ENCODE measurements around the gene ERMP1. TPM values are rescaled to one million over a fixed set of nuclear protein-coding genes. Genes with fewer than 3 reads are reported as not detected.

ERMP1 gene
- total and polyA plus RNA-seq, 10 of the 15 experiments (the other 5 are each of a cell fraction or from before 2014, with no cell fraction given) = 2.4 to 42.1 (median 8.1) TPM

DNA sequence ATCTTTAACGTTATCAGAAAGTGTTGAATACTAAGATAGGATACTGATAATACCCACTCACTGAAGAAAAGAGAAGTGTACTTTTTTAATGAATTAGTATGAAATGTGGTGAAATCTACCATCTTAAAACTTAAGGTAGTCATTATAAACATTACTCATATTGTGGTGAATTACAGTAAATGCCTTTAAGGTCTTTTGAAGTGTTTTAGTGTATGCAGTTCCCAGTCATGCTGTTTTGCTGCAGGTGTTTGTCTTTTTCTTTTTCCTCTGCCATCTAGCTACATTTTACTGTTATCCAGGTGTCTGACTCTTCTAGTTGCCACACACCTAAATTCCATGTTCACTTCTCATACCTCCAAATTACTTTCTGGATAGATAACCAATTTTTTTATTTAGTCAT, 72.6 kb downstream of the ERMP1 start:
- SMC1A ChIA-PET (ENCODE audit: uncharacterized antibody, unreplicated experiment) = interaction anchor here (0.7 to 1.9 kb wide), 4 partner anchors 8 to 106 kb away, joined by 3 to 8 read pairs (median 4); no protein-coding TSS in a partner anchor
- Histone ChIP-seq H3K9me3 (replicated peaks; ENCODE audit: control insufficient read depth, insufficient read depth, low read length) (no peaks in the 10 kb centered on the region), H2AFZ (ENCODE audit: control insufficient read depth, low read depth, low read length) (no peak overlapping the region), H3K4me2 (ENCODE audit: control insufficient read depth, insufficient read depth) (no peak overlapping the region), H3K27me3 (replicated peaks in 1 of 2; ENCODE audit: control insufficient read depth in 2 of 2, insufficient read depth in 2 of 2, low read length in 1 of 2) (no peaks in the 10 kb centered on the region), H4K20me1 (ENCODE audit: control insufficient read depth, insufficient read depth) (no peaks in the 10 kb centered on the region), H3K9ac (ENCODE audit: control insufficient read depth, insufficient read depth, low read length) (no peak overlapping the region), H3K4me1 (ENCODE audit: control insufficient read depth, insufficient read depth, low read length) (peaks cover 17% of the 10 kb centered on the region), H3K79me2 (ENCODE audit: control insufficient read depth, insufficient read depth, low read length) (no peaks in the 10 kb centered on the region), H3K36me3 (ENCODE audit: control insufficient read depth in 2 of 2, insufficient read depth in 2 of 2, low read length in 1 of 2) (peaks cover 6 to 29% of the 10 kb centered on the region in 2 experiments), H3K27ac (ENCODE audit: control insufficient read depth, insufficient read depth) (no peak overlapping the region), H3K4me3 (no peak overlapping the region)
- intact Hi-C loops (cut with micrococcal nuclease; ENCODE audit: unreplicated experiment) = no loop called here
- CTCF ChIA-PET = interaction anchor here (0.6 to 1.3 kb wide), 4 partner anchors 24 to 734 kb away, joined by 3 to 4 read pairs (median 4); no protein-coding TSS in a partner anchor
- TF ChIP-seq, protein P1, sequence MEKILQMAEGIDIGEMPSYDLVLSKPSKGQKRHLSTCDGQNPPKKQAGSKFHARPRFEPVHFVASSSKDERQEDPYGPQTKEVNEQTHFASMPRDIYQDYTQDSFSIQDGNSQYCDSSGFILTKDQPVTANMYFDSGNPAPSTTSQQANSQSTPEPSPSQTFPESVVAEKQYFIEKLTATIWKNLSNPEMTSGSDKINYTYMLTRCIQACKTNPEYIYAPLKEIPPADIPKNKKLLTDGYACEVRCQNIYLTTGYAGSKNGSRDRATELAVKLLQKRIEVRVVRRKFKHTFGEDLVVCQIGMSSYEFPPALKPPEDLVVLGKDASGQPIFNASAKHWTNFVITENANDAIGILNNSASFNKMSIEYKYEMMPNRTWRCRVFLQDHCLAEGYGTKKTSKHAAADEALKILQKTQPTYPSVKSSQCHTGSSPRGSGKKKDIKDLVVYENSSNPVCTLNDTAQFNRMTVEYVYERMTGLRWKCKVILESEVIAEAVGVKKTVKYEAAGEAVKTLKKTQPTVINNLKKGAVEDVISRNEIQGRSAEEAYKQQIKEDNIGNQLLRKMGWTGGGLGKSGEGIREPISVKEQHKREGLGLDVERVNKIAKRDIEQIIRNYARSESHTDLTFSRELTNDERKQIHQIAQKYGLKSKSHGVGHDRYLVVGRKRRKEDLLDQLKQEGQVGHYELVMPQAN (conservative IDR thresholded peaks at IDR 0.05) = no peak
- TF ChIP-seq POLR2AphosphoS5 (IDR thresholded peaks at IDR 0.05; ENCODE audit: low read length) = no peak
- no TSS peak for BruUV-seq (replicated peaks)
- DNase-seq (ENCODE audit: low read depth, low spot score) (no peak), ATAC-seq (no peak), FAIRE-seq (no peak)
- POLR2A ChIA-PET = no interaction called here
- RAD21 ChIA-PET (ENCODE audit: unreplicated experiment) = no interaction called here
- in situ Hi-C loops (cut with MboI) = no loop called here
- WGBS (ENCODE audit: insufficient coverage, insufficient replicate concordance, low lambda C conversion rate, missing lambda C conversion rate) = 100% methylated on average over 1 of the region's 1 CpG

DNA sequence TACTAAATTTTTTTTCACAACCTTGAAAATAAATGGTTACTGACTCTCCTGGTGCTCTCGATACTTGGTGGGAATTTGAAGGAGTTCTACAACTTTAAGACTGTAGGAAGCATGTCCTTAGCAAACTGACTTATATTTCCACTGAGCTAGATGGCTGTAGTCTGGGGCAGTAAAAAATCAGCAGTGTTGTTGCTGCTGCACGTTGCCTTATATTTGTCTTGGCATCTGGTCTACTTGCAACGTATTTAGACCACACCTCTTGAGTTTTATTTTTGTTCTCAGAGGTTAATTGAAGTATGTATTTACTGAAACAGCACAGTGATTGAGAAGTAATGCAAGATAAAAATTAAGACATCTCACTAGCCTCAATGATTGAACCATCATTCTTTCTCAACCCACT, 76.3 kb downstream of the ERMP1 start:
- in situ Hi-C loops (cut with MboI) (no loop called here), intact Hi-C loops (cut with micrococcal nuclease; ENCODE audit: unreplicated experiment) (no loop called here)
- Histone ChIP-seq H3K27ac (ENCODE audit: control insufficient read depth, insufficient read depth) (no peak overlapping the region), H2AFZ (ENCODE audit: control insufficient read depth, low read depth, low read length) (no peak overlapping the region), H3K4me3 (no peak overlapping the region), H3K27me3 (replicated peaks in 1 of 2; ENCODE audit: control insufficient read depth in 2 of 2, insufficient read depth in 2 of 2, low read length in 1 of 2) (no peaks in the 10 kb centered on the region), H3K9ac (ENCODE audit: control insufficient read depth, insufficient read depth, low read length) (no peak overlapping the region), H3K4me1 (ENCODE audit: control insufficient read depth, insufficient read depth, low read length) (no peaks in the 10 kb centered on the region; the same call in 1 of the 2 replicates), H4K20me1 (ENCODE audit: control insufficient read depth, insufficient read depth) (no peaks in the 10 kb centered on the region), H3K79me2 (ENCODE audit: control insufficient read depth, insufficient read depth, low read length) (no peaks in the 10 kb centered on the region), H3K4me2 (ENCODE audit: control insufficient read depth, insufficient read depth) (no peak overlapping the region), H3K9me3 (replicated peaks; ENCODE audit: control insufficient read depth, insufficient read depth, low read length) (no peaks in the 10 kb centered on the region), H3K36me3 (ENCODE audit: control insufficient read depth in 2 of 2, insufficient read depth in 2 of 2, low read length in 1 of 2) (peaks cover 0 to 17% of the 10 kb centered on the region in 2 experiments; a peak in 2 of 4 replicates)
- FAIRE-seq (no peak), ATAC-seq (no peak), DNase-seq (ENCODE audit: low read depth, low spot score) (no peak)
- 98% methylated on average over 3 of the region's 3 CpGs for WGBS (ENCODE audit: insufficient coverage, insufficient replicate concordance, low lambda C conversion rate, missing lambda C conversion rate)
- ChIA-PET POLR2A (interaction anchor here (0.7 kb wide), 1 partner anchor 429 kb away, joined by 9 read pairs; no protein-coding TSS in a partner anchor), RAD21 (ENCODE audit: unreplicated experiment) (interaction anchor here (0.8 kb wide), 1 partner anchor 76 kb away, joined by 3 read pairs; the partner anchor contains the start of gene ERMP1), SMC1A (ENCODE audit: uncharacterized antibody, unreplicated experiment) (interaction anchor here (0.9 to 1.2 kb wide), 3 partner anchors 14 to 134 kb away, joined by 3 read pairs; no protein-coding TSS in a partner anchor), CTCF (interaction anchor here (0.8 to 1.6 kb wide), 5 partner anchors 12 to 297 kb away, joined by 3 to 5 read pairs (median 3); no protein-coding TSS in a partner anchor)
- no TSS peak for BruUV-seq (replicated peaks)
- no peak for TF ChIP-seq POLR2A (IDR thresholded peaks at IDR 0.05; ENCODE audit: low read depth, low read length)

Measured in GM12878 (cell line).